Endothelial cell of umbilical vein (primary cell): ENCODE data around the gene FPR1.

Experiments used
- CTCF ChIP-seq, 2 donors: IDR thresholded peaks; 1 replicate in 1 of 2; 2 replicates in 1 of 2; pipeline ENCODE4 v1.5.1; 2011; ENCODE audit warnings: low read length in 2 of 2, mild to moderate bottlenecking in 2 of 2, moderate library complexity in 2 of 2, control low read depth in 1 of 2, inconsistent platforms in 1 of 2, low read depth in 1 of 2; ENCODE audit not compliant: insufficient read depth in 1 of 2; ENCODE audit errors: extremely low read depth in 1 of 2
- JUN ChIP-seq: IDR thresholded peaks from 2 replicates; pipeline ENCODE4 v1.6.1; 2011; ENCODE audit warnings: borderline replicate concordance, low read depth; ENCODE audit not compliant: insufficient read length, insufficient read depth
- POLR2A ChIP-seq: IDR thresholded peaks from 2 replicates; pipeline ENCODE4 v1.6.1; 2012; ENCODE audit warnings: low read depth, mild to moderate bottlenecking, control low read depth, low read length
- POLR2AphosphoS5 ChIP-seq: IDR thresholded peaks from 2 replicates; pipeline ENCODE4 v1.6.1; 2012; ENCODE audit warnings: low read depth, mild to moderate bottlenecking, control low read depth, low read length, moderate library complexity; ENCODE audit not compliant: insufficient read depth

GRCh38 chr19:51727349-51727880, 24.3 kb downstream of the FPR1 start:
- TF ChIP-seq CTCF (IDR thresholded peaks at IDR 0.05; ENCODE audit: extremely low read depth in 1 of 2, insufficient read depth in 1 of 2, low read depth in 1 of 2, low read length in 2 of 2) = no peak
- no peak for TF ChIP-seq POLR2A
- TF ChIP-seq POLR2AphosphoS5 = no peak
- no peak for TF ChIP-seq JUN
